ENCODE measurements around the gene ZDHHC4. TPM values are rescaled to one million over a fixed set of nuclear protein-coding genes. Genes with fewer than 3 reads are reported as not detected.

Gene ZDHHC4
- polyA plus RNA-seq, 4 donors: 58.3 to 94.5 (median 78.9) TPM

GRCh38 chr7:6604458-6604857, 27.2 kb downstream of the ZDHHC4 start:
- DNase-seq (ENCODE audit: low read depth in 4 of 4, low spot score in 3 of 4): no peak

- DNase-seq (ENCODE audit: low read depth in 4 of 4, low spot score in 3 of 4): no peak
Observed at GRCh38 chr7:6606866-6607583, 29.8 kb downstream of the ZDHHC4 start.

- DNase-seq (ENCODE audit: low read depth in 4 of 4, low spot score in 3 of 4): no peak
Observed at GRCh38 chr7:6607651-6608051, 30.4 kb downstream of the ZDHHC4 start.

GRCh38 chr7:6608081-6608480, 30.8 kb downstream of the ZDHHC4 start:
- DNase-seq (ENCODE audit: low read depth in 4 of 4, low spot score in 3 of 4): no peak

- no peak for DNase-seq (ENCODE audit: low read depth in 4 of 4, low spot score in 3 of 4)
Observed at GRCh38 chr7:6608794-6609193, 31.5 kb downstream of the ZDHHC4 start.

- DNase-seq (ENCODE audit: low read depth in 4 of 4, low spot score in 3 of 4): no peak
Observed at GRCh38 chr7:6612819-6613218, 35.6 kb downstream of the ZDHHC4 start.

GRCh38 chr7:6613706-6614105, 36.5 kb downstream of the ZDHHC4 start:
- DNase-seq (ENCODE audit: low read depth in 4 of 4, low spot score in 3 of 4): no peak

- DNase-seq (ENCODE audit: low read depth in 4 of 4, low spot score in 3 of 4): no peak
Observed at GRCh38 chr7:6614953-6615722, 37.9 kb downstream of the ZDHHC4 start, which contains the start of gene ZNF853. Gene ZNF853, plus strand, starts transcription at chr7:6615610. Its CDS starts 565 bp downstream, at chr7:6616175.

- DNase-seq (ENCODE audit: low read depth in 4 of 4, low spot score in 3 of 4): no peak
Observed at GRCh38 chr7:6615723-6616555, 38.7 kb downstream of the ZDHHC4 start.

- no peak for DNase-seq (ENCODE audit: low read depth in 4 of 4, low spot score in 3 of 4)
Observed at GRCh38 chr7:6616854-6617643, 39.8 kb downstream of the ZDHHC4 start.

GRCh38 chr7:6618621-6619020, 41.4 kb downstream of the ZDHHC4 start:
- DNase-seq (ENCODE audit: low read depth in 4 of 4, low spot score in 3 of 4): no peak

GRCh38 chr7:6619961-6620360, 42.7 kb downstream of the ZDHHC4 start:
- DNase-seq (ENCODE audit: low read depth in 4 of 4, low spot score in 3 of 4): no peak

- no peak for DNase-seq (ENCODE audit: low read depth in 4 of 4, low spot score in 3 of 4)
Observed at GRCh38 chr7:6621195-6622133, 44.2 kb downstream of the ZDHHC4 start.

GRCh38 chr7:6622134-6622710, 45.0 kb downstream of the ZDHHC4 start:
- no peak for DNase-seq (ENCODE audit: low read depth in 4 of 4, low spot score in 3 of 4)

GRCh38 chr7:6623589-6624245, 46.5 kb downstream of the ZDHHC4 start:
- no peak for DNase-seq (ENCODE audit: low read depth in 4 of 4, low spot score in 3 of 4)

GRCh38 chr7:6624246-6624611, 47.0 kb downstream of the ZDHHC4 start:
- DNase-seq (ENCODE audit: low read depth in 4 of 4, low spot score in 3 of 4): no peak

GRCh38 chr7:6628045-6628444, 50.8 kb downstream of the ZDHHC4 start:
- no peak for DNase-seq (ENCODE audit: low read depth in 4 of 4, low spot score in 3 of 4)
